ENCODE results near the gene LGI2.
"Not testable (repeated sequence)": the region's sequence is repeated elsewhere in the genome, so short reads cannot be mapped to it uniquely, and the experiment has no call there.

The LGI2 gene

DNA sequence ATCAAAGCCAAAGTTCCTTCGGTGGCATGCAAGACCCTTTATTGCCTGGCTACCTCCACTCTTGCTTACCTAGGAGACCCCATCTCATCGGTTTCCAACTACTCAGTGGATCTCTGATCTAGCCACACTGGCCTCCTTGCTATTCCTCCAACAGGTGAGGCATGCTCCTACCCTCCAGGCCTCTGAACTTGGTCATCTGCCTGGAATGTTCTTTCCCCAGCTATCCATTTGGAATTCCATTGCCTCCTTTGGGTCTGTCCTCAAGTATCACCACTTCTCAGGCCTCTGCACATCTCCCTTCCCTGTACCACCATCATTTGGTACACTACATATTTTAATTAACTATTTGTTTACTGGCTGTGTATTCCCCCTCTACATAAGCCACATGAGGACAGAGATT is 11.2 kb downstream of the LGI2 start:
- no peaks in the 10 kb centered on the region for H3F3A ChIP-seq (ENCODE audit: insufficient read depth)
- TF ChIP-seq EZH2phosphoT487 (conservative IDR thresholded peaks at IDR 0.05; ENCODE audit: low read length): no peak
- TF ChIP-seq, protein P1, sequence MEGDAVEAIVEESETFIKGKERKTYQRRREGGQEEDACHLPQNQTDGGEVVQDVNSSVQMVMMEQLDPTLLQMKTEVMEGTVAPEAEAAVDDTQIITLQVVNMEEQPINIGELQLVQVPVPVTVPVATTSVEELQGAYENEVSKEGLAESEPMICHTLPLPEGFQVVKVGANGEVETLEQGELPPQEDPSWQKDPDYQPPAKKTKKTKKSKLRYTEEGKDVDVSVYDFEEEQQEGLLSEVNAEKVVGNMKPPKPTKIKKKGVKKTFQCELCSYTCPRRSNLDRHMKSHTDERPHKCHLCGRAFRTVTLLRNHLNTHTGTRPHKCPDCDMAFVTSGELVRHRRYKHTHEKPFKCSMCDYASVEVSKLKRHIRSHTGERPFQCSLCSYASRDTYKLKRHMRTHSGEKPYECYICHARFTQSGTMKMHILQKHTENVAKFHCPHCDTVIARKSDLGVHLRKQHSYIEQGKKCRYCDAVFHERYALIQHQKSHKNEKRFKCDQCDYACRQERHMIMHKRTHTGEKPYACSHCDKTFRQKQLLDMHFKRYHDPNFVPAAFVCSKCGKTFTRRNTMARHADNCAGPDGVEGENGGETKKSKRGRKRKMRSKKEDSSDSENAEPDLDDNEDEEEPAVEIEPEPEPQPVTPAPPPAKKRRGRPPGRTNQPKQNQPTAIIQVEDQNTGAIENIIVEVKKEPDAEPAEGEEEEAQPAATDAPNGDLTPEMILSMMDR (IDR thresholded peaks at IDR 0.05; ENCODE audit: insufficient read depth, low read length, poor library complexity, severe bottlenecking): no peak

GRCh38 chr4:25015012-25015411 is 15.7 kb downstream of the LGI2 start:
- Histone ChIP-seq H3K27me3 (ENCODE audit: low read length) (no peaks in the 10 kb centered on the region), H3K27ac (ENCODE audit: low read depth, low read length) (no peak overlapping the region), H2AFZ (ENCODE audit: low read depth, low read length, severe bottlenecking) (no peak overlapping the region), H4K20me1 (ENCODE audit: low read depth, low read length) (no peaks in the 10 kb centered on the region), H3K9ac (ENCODE audit: low read length) (no peak overlapping the region), H3K9me2 (replicated peaks; ENCODE audit: insufficient read depth, low read length) (no peaks in the 10 kb centered on the region), H3K9me3 (ENCODE audit: insufficient read depth, low read length) (no peaks in the 10 kb centered on the region), H3K4me2 (ENCODE audit: low read depth, low read length, poor library complexity, severe bottlenecking) (no peak overlapping the region), H3K36me3 (ENCODE audit: low read length) (no peaks in the 10 kb centered on the region), H3K79me2 (ENCODE audit: insufficient read depth, low read length) (no peaks in the 10 kb centered on the region), H3F3A (ENCODE audit: insufficient read depth) (no peaks in the 10 kb centered on the region), H3K4me3 (ENCODE audit: insufficient read depth, low read length, poor library complexity, severe bottlenecking) (no peak overlapping the region)
- no peak for TF ChIP-seq EZH2phosphoT487 (conservative IDR thresholded peaks at IDR 0.05; ENCODE audit: low read length)
- TF ChIP-seq, protein P1 (IDR thresholded peaks at IDR 0.05; ENCODE audit: insufficient read depth, low read length, poor library complexity, severe bottlenecking): no peak

More for the DNA sequence above, 11.2 kb downstream of the LGI2 start:
- no peak overlapping the region for H3K4me3 ChIP-seq (ENCODE audit: insufficient read depth, low read length, poor library complexity, severe bottlenecking)
- H3K27ac ChIP-seq (ENCODE audit: low read depth, low read length): no peak overlapping the region
- H3K9ac ChIP-seq (ENCODE audit: low read length): no peak overlapping the region
- H3K36me3 ChIP-seq (ENCODE audit: low read length): no peaks in the 10 kb centered on the region
- no peak overlapping the region for H2AFZ ChIP-seq (ENCODE audit: low read depth, low read length, severe bottlenecking)
- no peaks in the 10 kb centered on the region for H4K20me1 ChIP-seq (ENCODE audit: low read depth, low read length)
- H3K27me3 ChIP-seq (ENCODE audit: low read length): no peaks in the 10 kb centered on the region
- H3K79me2 ChIP-seq (ENCODE audit: insufficient read depth, low read length): no peaks in the 10 kb centered on the region
- H3K4me2 ChIP-seq (ENCODE audit: low read depth, low read length, poor library complexity, severe bottlenecking): no peak overlapping the region
- H3K9me2 ChIP-seq (replicated peaks; ENCODE audit: insufficient read depth, low read length): no peaks in the 10 kb centered on the region
- H3K9me3 ChIP-seq (ENCODE audit: insufficient read depth, low read length): no peaks in the 10 kb centered on the region

GRCh38 chr4:25014662-25014983 is 16.1 kb downstream of the LGI2 start:
- not testable (repeated sequence) for H3K79me2 ChIP-seq (ENCODE audit: insufficient read depth, low read length); H3K9me3 ChIP-seq (ENCODE audit: insufficient read depth, low read length); H2AFZ ChIP-seq (ENCODE audit: low read depth, low read length, severe bottlenecking); H4K20me1 ChIP-seq (ENCODE audit: low read depth, low read length); H3K27me3 ChIP-seq (ENCODE audit: low read length); H3F3A ChIP-seq (ENCODE audit: insufficient read depth); H3K9me2 ChIP-seq (replicated peaks; ENCODE audit: insufficient read depth, low read length); H3K4me3 ChIP-seq (ENCODE audit: insufficient read depth, low read length, poor library complexity, severe bottlenecking); H3K27ac ChIP-seq (ENCODE audit: low read depth, low read length); H3K4me2 ChIP-seq (ENCODE audit: low read depth, low read length, poor library complexity, severe bottlenecking); H3K9ac ChIP-seq (ENCODE audit: low read length); H3K36me3 ChIP-seq (ENCODE audit: low read length)

DNA sequence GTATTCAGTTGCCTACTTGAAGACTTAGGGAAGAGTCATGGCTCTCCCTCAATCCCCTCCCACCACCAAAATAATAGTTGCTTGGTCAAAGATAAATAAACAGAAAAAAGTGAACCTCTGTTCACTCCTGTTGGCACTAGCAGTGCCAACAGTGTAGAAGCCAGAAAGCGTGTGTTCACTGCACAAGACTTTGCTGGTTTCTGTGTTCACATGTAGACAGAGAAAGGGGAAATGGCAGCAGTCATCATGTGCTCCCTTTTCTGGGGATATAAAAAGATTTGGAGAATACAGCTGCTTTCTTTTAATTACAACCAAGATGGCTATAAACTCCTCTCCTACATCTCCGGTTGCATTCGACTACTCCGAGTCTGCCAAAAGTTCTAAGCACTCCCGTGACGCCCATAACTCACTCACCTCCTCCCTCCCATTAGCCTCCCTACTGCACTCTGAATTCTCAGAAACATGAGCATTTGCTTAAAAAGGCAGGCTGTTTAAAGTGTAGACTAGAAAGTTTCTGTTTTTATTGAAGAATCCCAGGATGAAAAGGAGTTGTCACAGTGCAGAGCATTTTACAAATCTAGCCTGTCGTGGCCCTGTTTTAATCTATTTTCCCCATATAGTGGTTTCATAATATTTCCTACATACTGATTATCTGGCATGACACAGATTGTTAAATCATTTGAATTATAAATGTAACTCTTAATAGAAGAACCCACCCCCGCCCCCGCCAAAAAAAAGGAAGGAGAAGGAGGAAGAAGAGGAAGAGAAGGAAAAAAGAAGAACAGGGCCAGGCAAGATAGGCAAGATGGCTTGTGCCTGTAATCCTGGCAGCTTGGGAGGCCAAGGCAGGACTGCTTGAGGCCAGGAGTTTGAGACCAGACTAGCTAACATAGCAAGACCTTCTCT is 16.7 kb downstream of the LGI2 start:
- no peaks in the 10 kb centered on the region for H3K9me2 ChIP-seq (replicated peaks; ENCODE audit: insufficient read depth, low read length)
- H3K27me3 ChIP-seq (ENCODE audit: low read length): no peaks in the 10 kb centered on the region
- TF ChIP-seq, protein P1 (IDR thresholded peaks at IDR 0.05; ENCODE audit: insufficient read depth, low read length, poor library complexity, severe bottlenecking): no peak
- no peak for TF ChIP-seq EZH2phosphoT487 (conservative IDR thresholded peaks at IDR 0.05; ENCODE audit: low read length)
- no peaks in the 10 kb centered on the region for H3K36me3 ChIP-seq (ENCODE audit: low read length)
- H3K27ac ChIP-seq (ENCODE audit: low read depth, low read length): no peak overlapping the region
- H4K20me1 ChIP-seq (ENCODE audit: low read depth, low read length): no peaks in the 10 kb centered on the region
- H2AFZ ChIP-seq (ENCODE audit: low read depth, low read length, severe bottlenecking): no peak overlapping the region
- no peak overlapping the region for H3K4me2 ChIP-seq (ENCODE audit: low read depth, low read length, poor library complexity, severe bottlenecking)
- H3F3A ChIP-seq (ENCODE audit: insufficient read depth): no peaks in the 10 kb centered on the region
- H3K9ac ChIP-seq (ENCODE audit: low read length): no peak overlapping the region
- no peaks in the 10 kb centered on the region for H3K9me3 ChIP-seq (ENCODE audit: insufficient read depth, low read length)
- H3K4me3 ChIP-seq (ENCODE audit: insufficient read depth, low read length, poor library complexity, severe bottlenecking): no peak overlapping the region
- H3K79me2 ChIP-seq (ENCODE audit: insufficient read depth, low read length): no peaks in the 10 kb centered on the region

Measured in SU-DHL-6 (cell line).